HG03175 (cell line): ENCODE results near the gene HGFAC.

Experiments used
- ATAC-seq: cut with Tn5 transposase; IDR thresholded peaks from one replicate; pipeline ENCODE4 v1.9.1; 2021; ENCODE audit warnings: mild to moderate bottlenecking, moderate library complexity; ENCODE audit not compliant: unreplicated experiment

Gene HGFAC

DNA sequence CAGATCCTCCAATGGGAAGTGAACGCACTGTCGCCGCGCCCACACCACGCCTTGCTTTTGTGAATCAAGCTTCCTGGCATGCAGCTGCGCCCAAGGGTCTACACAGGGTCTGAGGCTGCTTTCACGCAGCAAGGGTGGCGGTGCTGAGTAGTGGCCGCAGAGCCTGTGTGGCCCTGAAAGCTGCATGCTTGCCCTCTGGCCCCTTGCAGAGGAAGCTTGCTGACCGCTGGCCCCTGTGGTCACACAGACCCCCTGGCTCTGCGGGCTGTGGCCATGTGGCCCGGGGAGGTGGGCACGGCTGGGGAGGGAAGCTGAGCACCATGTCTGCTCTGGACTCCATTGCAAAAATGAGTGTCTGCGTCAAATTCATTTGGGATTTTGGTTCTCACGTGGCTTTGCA, 30.1 kb downstream of the HGFAC start:
- no peak for ATAC-seq

DNA sequence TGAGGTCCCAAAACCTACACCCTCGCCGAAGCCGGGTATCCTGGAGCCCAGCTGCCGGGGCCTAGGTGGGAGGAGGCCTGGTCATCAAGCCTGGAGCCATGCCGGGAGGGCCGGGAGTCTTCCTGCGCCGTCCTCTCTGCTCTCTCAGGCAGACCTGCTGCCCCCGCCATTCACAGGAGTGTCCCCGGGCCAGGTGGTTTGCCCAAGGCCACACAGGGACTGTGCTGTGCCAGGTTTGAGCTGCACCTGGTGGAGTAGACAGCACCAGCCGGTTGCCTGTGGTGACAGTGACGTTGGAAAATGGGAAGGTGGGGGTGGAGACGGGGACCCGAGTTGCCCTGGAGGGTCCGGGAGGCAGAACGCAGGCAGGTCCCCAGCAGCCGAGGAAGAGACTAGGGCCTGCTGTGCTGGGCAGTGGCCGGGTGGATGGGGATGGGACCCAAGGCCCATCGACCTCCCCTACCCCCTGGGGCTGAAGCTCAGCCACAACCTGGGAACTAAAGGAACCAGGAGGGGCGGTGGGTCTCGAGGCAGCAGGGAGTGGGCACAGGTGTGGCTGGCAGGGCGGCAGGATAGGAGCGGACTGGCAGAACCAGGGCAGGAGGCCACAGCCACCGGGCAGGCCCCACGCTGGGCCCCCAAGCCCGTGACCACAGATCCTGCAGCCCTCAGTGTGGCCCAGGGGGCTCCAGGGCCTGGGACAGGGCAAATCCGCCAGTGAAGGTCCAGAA, 30.8 kb downstream of the HGFAC start:
- no peak for ATAC-seq

DNA sequence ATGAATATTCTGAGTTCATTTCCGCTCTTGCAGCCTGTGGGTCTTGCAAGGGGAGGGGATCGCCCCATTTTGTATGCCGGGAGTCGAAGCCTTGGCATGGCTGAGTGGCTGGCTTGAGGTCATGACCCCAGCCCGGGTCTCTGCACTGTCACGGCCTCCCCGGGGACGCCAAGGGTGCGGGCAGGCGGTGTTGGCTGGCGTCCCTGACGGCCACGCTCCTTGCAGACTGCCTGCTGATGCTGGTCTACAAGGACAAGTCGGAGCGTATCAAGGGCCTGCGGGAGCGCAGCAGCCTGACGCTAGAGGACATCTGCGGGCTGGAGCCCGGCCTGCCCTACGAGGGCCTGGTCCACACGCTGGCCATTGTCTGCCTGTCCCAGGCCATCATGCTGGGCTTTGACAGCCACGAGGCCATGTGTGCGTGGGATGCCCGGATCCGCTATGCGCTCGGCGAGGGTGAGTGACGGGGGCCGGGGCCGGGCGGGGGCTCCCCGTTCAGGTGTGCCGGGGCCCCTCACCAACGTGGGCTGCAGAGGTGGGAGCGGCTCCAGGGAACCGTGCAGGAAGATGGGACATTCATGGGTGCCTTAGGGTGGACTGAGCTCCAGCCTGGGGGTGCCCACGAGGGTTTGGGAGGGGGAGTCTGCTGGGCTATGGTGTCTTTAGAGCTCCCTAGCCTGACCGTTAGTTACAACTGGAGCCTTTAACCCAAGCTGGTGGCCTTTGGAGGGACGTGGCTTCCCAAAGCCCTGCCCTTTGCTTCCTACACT, 31.6 kb downstream of the HGFAC start:
- no peak for ATAC-seq

DNA sequence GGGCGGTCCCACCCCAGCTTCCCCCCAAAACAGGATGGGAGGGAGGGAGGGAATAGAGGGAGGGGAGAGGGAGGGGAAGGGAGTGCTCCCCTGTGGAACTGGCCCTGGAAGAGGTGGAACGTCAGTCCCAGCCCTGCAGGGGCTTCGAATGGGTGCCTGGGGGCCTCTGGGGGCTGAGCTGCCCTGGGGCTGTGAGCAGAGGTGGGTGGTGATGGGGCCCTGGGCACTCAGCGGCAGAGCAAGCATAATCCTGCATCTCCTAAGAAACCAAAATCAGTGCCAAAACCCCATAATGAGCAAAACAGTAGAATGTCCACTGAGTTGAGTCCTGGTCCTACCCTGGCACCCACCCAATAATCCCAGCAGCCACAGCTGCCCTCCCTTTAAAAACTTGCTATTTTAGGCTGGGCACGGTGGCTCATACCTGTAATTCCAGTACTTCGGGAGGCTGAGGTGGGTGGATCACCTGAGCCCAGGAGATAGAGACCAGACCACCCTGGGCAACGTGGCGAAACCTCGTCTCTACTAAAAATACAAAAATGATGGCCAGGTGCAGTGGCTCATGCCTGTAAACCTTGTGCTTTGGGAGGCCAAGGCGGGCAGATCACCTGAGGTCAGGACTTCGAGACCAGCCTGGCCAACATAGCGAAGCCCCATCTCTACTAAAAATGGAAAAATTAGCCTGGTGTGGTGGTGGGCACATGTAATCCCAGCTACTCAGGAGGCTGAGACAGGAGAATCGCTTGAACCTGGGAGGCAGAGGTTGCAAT, 32.4 kb downstream of the HGFAC start:
- no peak for ATAC-seq

DNA sequence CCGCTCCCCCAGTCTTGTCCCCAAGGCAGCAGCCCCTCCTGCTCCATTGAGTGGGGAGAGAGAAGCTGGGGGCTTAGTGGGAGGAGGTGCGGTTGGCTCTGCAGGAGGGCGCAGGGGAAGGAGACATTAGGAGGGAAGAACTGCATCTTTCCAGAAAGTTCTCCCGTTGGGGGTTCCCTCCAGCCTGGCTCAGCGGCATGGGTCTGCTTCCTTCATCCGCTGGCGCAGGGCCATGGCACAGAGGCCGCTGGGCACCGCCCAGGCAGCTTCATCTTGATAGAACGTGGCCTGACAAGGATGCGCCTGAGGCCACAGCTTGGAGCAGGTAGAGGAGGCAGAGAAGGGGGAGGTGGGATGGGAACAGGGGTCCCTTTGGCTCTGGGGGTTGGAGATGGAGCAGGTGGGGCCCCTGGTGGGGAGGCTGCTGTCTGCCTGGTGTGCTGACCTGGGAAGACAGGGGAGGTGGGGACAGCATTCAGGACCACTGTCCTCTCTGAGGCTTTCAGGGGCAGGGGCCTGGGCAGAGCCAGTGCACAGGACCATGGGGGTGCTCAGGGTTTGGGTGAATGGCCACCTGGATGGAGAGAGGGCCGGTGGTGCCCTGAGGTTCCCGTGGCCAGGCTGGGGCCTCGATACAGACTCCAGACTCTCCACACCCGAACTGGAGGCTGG, 33.4 kb downstream of the HGFAC start:
- no peak for ATAC-seq

DNA sequence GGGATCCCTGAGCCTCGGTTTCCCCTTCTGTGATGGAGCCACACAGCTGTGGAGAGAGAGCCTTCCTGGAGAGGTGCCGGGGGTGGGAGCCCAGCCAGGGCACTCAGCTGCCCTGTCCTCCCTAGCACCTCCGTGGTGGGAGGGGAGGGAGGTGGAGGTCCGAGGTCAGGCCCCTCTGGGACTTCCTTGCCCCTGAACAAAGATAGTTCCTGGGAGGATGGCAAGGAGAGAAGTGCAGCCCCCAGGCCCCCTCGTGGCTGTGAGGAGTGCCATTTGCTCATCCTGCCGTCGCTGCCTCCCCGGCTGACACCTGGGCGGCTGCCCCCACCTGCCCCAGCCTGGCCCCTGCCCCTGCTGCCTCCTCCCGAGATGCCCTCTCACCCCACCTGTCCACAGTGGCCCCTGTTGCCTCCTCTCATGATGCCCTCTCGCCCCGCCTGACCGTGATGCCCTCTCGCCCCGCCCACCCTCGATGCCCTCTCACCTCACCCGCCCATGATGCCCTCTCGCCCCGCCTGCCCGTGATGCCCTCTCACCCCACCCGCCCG, 34.0 kb downstream of the HGFAC start:
- ATAC-seq = no peak

DNA sequence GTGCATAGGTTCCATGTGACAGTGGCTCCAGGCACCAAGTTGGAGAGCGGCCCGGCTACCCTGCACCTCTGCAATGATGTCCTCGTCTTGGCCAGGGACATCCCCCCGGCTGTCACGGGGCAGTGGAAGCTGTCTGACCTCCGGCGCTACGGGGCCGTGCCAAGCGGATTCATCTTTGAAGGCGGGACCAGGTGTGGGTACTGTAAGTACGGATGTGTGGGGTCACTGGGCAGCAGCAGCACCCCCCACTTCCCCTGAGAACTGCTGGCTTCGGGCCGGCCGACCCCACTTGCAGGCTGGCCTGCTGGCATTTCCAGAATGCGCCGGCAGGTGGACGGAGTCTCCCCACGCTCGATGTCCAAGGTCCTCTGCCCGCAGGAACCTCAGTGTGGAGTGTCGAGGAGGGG, 34.6 kb downstream of the HGFAC start:
- ATAC-seq = no peak

DNA sequence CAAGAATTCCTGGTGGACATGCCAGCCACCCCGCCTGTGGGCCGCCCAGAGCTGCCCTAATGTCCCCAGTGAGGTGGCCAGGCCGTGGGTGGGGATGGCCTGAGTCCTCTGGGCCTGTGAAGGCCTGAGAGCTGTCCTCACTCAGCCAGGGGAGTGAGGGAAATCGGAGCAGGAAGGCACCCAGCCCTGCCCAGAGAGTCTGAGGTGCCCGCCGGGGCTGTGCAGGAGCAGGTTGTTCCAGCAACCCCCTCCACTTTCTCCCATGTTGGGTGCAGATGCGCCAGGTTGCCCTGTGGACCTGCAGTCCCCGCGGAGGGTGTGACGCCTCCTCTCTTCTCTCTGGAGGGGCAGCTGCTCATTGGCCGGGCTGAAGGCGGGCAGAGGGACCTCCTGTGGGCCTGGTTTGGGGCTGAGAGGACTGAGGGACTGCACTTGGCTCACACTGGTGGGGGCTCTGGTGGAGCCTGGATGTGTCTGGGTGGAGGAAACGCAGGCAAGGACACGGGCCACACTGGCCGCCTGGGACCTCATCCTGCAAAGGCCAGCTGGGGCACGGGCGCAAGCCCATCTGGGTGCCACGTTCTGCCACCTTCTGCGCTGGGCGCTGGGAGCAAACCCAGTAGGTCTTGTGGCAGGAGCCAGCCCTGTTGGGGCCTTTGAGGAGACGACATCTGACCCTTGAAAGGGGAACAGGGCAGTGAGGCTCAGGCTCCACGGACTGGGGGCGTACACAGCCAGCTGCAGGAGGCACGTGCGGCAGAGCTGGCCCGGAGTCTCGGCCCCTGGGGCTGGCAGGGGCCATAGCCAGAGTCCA, 35.4 kb downstream of the HGFAC start:
- ATAC-seq = no peak

DNA sequence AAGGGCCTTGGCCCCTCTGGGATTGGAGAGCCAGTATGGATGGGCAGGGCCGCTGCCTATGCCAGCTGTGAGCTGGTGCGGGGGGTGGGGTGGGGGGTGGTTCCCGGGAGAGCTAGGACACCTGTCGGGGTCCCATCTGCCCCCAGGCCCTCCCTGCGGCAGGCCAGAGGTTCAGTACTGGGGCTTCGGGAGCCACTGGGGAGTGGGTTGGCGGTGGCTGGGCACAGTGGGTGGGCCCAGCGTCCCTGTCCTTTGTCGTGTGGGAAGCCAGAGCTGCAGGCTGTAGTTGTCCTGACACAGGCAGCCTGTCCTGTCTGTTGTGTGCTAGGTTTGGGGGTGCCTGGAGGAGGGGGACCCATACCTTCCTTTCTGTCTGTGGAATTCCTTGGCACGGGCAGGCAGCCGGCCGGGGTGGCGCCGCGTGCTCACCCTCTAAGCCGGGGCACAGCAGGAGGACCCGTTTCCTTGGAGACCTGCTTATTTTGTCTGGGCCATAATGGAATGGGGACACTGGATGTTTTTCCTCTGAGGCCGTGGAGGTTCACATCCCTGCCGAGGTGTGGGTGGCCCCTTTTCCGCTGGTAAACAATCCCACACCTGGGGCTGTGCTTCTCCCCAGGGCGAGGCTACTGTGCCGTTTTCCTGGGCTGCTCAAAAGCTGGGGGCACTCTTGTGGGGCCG, 36.1 kb downstream of the HGFAC start:
- ATAC-seq = no peak

DNA sequence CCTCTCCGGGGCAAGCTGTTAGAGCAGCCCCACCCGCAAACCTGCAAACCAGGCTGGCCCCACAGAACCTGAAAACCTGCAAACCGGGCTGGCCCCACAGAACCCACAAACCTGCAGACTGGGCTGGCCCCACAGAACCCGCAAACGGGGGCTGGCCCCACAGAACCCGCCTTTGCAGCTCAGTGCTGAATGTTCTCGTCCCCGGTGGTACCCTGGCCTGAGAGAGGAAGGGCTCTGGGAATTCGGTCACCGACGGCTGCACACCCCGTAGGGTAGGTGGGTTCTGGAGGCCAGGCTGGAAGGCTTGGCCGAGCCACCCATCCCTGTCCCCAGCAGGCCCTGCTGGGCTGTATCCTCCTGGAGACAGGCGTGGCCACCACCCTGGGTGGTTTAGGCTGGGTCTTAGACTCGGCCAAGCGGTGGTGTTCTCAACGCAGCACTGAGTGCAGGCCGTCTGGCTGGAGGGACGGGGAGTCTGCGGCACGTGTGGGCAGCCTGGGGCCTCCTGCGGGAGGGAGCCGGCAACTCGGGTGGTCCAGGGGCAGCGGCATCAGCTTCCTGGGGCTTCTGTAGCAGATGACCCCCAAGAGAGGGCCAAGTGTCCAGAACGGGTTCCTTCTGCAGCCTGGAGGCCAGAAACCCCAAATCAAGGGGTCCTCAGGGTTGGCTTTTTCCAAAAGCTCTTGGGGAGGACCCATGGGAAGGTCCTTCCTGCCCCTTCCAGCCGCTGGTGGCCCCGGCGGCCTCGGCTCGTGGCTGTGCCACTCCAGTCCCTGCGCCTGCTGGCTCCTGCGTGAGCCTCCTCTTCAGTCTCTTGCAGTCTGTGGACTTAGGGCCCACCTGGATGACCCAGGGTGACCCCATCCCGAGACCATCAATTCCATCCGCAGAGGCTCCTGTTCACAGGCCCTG, 36.9 kb downstream of the HGFAC start:
- no peak for ATAC-seq

DNA sequence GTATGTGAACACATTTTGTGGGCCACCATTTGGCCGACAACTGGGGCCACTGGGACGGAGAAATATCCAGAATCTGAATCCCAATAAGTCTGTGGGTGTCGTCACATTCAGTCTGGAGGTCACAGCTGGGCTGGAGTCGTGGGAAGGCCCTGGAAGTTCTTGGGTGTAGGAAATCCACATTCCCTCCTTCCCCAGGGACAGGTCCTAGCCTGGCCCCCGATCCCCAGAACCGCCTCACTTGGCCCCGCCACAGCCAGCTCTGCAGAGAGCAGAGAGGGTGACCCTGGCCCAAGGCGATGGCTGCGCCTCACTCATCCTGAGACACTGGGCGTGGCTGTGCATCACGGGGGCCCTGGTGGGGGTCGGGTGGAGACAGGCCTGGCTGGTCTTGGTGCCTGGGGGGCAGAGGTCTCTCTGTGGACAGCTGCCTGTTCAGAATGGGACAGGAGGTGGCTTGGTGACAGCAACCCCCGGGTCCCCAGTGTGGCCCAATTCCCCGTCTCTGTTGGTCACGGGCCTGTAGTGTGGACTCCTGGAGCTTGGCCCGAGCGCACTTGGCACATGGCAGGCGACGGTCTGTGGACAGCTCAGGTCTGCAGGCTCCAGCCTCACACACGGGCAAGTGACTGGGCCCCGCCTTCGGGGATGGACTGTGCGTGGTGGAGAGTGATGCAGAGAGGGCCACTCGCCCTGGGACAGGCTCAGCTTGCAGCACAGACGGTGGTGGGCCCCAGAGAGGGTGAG, 37.8 kb downstream of the HGFAC start:
- no peak for ATAC-seq

DNA sequence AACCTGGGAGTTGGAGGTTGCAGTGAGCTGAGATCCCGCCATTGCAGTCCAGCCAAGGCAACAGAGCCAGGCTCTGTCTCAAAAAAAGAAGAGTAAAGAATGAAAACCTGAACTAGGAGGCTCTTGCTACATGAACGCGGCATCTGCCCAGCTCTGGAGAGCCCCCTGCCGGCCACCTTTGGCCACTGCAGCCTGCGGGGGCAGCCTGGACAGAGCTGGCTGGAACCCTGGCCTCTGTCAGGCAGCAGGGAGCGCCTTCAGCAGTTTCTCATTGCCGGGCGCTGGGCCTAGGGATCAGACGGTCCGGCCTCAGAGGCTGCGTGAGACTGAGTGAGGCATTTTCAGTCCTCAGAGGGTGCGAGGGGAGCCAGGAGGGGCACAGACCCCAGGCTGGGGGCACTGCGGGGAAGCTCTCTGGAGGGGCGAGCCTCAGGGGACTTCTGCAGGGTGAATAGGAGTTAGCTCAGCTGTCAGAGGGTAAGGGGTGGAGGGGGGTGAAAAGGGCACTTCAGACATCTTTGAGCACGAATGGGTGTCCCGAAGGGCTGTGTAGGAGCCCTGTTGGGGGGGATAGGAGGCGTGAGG, 38.9 kb downstream of the HGFAC start:
- peak; percentile 46 for ATAC-seq

DNA sequence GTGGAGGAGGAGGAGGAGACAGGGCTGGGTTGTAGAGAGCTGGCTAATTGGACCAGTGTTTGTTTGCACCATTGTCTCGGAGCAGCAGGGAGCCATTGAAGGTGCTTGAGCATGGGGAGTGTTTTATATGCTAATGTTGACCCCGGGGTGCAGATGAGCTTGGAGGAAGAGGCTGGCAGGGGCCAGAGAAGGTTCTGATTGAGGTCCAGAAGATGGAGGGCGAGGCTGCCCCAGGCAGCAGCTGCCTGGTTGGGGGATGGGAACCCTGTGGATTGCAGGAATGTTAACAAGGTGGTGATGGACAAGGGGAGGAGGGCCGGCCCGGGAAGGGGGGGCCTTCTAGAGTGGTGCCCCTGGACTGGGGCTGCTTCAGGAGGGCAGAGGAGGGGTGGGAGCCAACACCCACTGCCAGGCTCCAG, 39.4 kb downstream of the HGFAC start:
- ATAC-seq = no peak

DNA sequence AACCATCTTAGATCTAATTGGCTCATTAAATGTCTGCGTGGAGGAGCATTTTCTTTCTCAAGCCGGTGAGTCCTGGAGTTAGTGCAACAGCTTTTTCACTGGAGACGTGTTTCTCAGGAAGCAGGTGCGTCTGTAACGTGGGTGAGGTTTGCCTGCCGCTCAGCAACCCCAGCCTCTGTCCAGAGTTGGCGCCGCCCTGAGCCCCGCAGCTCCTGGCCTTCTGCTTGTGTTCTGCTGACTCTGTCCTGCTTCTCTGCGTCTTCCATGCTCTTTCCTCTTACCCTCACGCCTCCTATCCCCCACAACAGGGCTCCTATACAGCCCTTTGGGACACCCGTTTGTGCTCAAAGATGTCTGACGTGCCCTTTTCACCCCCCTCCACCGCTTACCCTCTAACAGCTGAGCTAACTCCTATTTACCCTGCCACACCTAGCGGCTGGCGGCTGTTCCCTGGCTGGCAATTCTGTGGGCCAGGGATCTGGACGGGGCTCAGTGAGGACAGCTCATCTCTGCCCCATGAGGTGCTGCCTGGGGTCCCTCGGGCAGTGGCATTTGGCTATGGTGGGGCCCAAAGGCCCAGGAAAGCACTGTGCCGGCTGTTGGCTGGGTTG, 40.1 kb downstream of the HGFAC start:
- no peak for ATAC-seq

DNA sequence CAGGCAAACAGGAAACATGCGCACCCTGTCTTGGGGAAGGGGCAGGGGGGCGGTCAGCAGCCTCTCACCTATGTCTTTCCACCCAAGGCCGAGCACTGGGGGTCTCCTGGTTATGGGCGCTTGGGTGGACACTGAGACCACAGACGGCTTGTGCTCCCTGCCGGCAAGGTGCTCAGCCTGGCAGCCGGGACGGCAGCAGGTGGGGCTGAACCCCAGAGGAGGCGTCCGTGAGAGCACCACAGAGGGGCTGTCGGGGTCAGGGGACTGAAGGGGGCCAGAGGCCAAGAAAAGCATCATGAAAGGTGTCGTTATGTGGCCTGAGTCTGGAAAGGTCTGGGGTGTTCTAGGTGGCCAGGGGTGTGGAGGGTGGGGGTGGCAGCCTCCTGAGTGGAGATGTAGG, 40.9 kb downstream of the HGFAC start:
- no peak for ATAC-seq

DNA sequence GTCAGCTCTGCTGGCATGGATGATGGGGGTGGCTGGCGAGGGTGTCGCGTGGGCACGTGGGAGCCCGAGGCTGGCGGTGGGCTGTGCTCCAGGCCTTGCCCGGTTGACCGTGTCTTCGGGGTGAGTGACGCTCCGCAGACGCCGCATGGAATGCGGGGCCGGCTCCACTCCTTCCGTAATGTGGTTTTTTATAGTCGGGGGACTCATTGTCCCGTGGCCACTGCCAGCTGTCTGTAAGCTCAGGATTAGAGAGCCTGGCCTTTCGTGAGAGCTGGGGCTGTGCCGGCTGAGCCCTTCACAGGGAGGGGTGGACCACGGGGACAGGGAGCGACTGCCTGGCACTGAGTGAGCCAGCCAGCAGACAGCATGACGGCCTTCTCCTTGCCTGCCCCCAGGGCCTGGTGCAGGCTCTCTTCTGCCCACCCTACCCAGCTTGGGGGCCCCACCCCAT, 41.7 kb downstream of the HGFAC start:
- ATAC-seq = no peak
